ENCODE results near the gene STK39. TPM values are rescaled to one million over a fixed set of nuclear protein-coding genes. Genes with fewer than 3 reads are reported as not detected.
"Not testable (repeated sequence)": the region's sequence is repeated elsewhere in the genome, so short reads cannot be mapped to it uniquely, and the experiment has no call there.

STK39 gene
- total RNA-seq, 1 experiment from 2014 or later: 20.8 TPM

DNA sequence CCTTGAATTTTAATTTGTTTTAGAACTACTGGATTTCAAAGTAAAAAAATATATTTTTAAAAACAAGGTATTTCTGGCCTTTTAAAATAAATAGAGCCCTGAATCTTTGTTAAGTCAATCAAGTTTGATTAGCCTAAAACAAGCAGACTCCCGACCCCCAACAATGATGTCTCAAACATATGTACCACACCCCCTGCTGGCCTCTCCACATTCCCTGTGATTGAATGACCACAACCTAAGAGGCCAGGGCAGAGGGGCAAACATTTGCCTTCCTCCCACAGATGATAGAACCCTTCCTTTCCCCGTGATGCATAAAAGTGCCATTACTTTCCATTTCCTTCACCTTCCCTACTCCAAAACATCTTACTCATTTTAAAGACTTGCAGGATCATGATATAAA, 130.9 kb downstream of the STK39 start:
- peak; percentile 26 for DNase-seq
- Histone ChIP-seq H3K27me3 (ENCODE audit: control insufficient read depth, insufficient read depth, low read length) (no peaks in the 10 kb centered on the region), H3K36me3 (replicated peaks; ENCODE audit: control insufficient read depth, insufficient read depth, low read length) (no peaks in the 10 kb centered on the region), H3K4me3 (ENCODE audit: insufficient read depth, low read depth, low read length) (no peak overlapping the region)

DNA sequence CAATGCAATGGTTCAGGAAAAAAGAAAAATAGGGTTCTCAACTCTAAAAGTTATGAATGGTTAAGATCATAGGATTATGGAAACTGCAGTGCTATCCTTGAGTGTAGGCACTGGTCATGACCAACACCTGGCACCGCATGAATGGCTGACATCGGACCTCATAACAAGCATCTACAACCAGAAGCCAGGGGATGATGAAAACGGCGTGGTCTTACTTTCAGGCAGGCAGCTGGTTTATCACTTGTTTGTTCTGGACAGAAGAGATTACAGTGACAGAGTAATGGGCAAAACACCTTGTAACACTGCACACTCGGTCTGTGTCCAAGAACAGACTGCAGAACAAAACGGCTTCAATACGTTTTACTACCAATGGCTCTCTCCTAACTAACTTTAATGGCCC, 132.8 kb downstream of the STK39 start:
- no peaks in the 10 kb centered on the region for H3K36me3 ChIP-seq (replicated peaks; ENCODE audit: control insufficient read depth, insufficient read depth, low read length)
- no peak overlapping the region for H3K4me3 ChIP-seq (ENCODE audit: insufficient read depth, low read depth, low read length)
- no peak for DNase-seq
- H3K27me3 ChIP-seq (ENCODE audit: control insufficient read depth, insufficient read depth, low read length): no peaks in the 10 kb centered on the region

GRCh38 chr2:168114040-168114439, 133.4 kb downstream of the STK39 start:
- H3K36me3 ChIP-seq (replicated peaks; ENCODE audit: control insufficient read depth, insufficient read depth, low read length): no peaks in the 10 kb centered on the region
- no peaks in the 10 kb centered on the region for H3K27me3 ChIP-seq (ENCODE audit: control insufficient read depth, insufficient read depth, low read length)
- no peak overlapping the region for H3K4me3 ChIP-seq (ENCODE audit: insufficient read depth, low read depth, low read length)
- no peak for DNase-seq

DNA sequence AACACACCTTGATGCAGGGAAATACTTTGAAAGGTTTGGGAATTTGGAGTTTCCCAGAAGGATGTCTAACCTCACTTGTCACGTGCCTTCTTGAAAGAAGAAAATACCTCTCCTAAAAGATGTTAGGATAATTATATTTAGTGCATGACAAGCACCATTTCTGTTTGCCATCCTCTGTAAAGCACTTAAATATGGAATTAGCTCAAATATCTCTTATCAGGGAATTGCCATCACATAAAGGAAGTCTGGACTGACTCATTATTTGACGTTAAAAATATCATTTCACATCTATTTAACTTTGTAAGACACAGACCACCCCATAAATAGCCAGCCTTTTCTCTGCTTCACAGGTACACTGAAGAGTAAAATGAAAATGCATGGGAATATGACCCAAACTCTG, 140.1 kb downstream of the STK39 start:
- H3K36me3 ChIP-seq (replicated peaks; ENCODE audit: control insufficient read depth, insufficient read depth, low read length): no peaks in the 10 kb centered on the region
- H3K27me3 ChIP-seq (ENCODE audit: control insufficient read depth, insufficient read depth, low read length): no peaks in the 10 kb centered on the region
- no peak overlapping the region for H3K4me3 ChIP-seq (ENCODE audit: insufficient read depth, low read depth, low read length)
- no peak for DNase-seq

DNA sequence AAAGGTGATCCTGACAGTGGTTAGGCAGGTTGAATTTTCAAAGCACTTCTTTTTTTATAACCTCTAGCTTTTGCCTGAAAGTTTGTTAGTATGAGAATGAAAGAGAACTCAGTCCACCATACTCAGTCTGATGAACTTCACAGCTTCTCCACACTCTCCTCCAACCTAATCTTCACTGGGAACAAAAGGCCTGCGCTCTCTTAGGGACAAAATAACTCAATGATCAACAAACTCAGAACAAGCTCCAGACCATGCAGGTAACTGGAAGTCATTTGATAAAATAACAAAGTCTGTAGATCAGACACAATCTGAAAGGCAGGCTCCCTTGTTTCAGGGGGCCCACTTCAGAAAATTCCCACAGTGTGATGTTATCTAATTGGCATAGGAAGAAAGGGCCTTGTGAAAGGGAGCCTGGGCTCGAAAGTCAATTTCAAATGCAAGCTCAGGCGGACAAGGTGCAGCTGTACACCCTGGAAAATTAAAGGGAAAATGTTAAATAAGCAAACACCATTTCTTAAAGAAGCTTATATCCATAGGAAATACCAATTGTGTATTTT, 142.2 kb downstream of the STK39 start:
- Histone ChIP-seq H3K36me3 (replicated peaks; ENCODE audit: control insufficient read depth, insufficient read depth, low read length) (no peaks in the 10 kb centered on the region), H3K27me3 (ENCODE audit: control insufficient read depth, insufficient read depth, low read length) (no peaks in the 10 kb centered on the region), H3K4me3 (ENCODE audit: insufficient read depth, low read depth, low read length) (no peak overlapping the region)
- no peak for DNase-seq

- H3K36me3 ChIP-seq (replicated peaks; ENCODE audit: control insufficient read depth, insufficient read depth, low read length): no peaks in the 10 kb centered on the region
- no peaks in the 10 kb centered on the region for H3K27me3 ChIP-seq (ENCODE audit: control insufficient read depth, insufficient read depth, low read length)
- no peak for DNase-seq
- no peak overlapping the region for H3K4me3 ChIP-seq (ENCODE audit: insufficient read depth, low read depth, low read length)
These were observed 150.0 kb downstream of the STK39 start for GRCh38 chr2:168097431-168097830.

DNA sequence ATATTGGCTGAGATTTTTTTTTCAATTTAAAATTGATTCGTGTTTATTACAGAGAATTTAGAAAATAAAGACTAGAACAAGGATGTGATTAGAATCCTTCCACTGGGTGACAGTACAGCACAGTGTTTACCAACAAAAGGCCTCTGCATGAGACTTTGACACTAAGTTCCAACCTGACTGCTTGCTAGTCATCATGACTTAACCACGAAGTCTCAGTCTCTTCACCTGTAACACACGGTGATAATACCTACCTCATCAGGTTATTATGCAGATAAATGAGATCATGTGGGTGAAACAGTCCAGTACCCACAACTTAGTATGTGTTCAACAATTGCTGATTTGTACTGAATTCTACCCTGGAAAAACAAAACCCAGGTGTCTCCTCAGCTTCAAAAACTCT, 151.2 kb downstream of the STK39 start:
- no peak overlapping the region for H3K4me3 ChIP-seq (ENCODE audit: insufficient read depth, low read depth, low read length)
- H3K36me3 ChIP-seq (replicated peaks; ENCODE audit: control insufficient read depth, insufficient read depth, low read length): no peaks in the 10 kb centered on the region
- no peak for DNase-seq
- no peaks in the 10 kb centered on the region for H3K27me3 ChIP-seq (ENCODE audit: control insufficient read depth, insufficient read depth, low read length)

- no peaks in the 10 kb centered on the region for H3K36me3 ChIP-seq (replicated peaks; ENCODE audit: control insufficient read depth, insufficient read depth, low read length)
- no peak overlapping the region for H3K4me3 ChIP-seq (ENCODE audit: insufficient read depth, low read depth, low read length)
- no peaks in the 10 kb centered on the region for H3K27me3 ChIP-seq (ENCODE audit: control insufficient read depth, insufficient read depth, low read length)
- DNase-seq: no peak
These were observed 155.4 kb downstream of the STK39 start for GRCh38 chr2:168091986-168092385.

GRCh38 chr2:168090366-168091135, 156.8 kb downstream of the STK39 start:
- no peak for DNase-seq
- Histone ChIP-seq H3K36me3 (replicated peaks; ENCODE audit: control insufficient read depth, insufficient read depth, low read length) (no peaks in the 10 kb centered on the region), H3K4me3 (ENCODE audit: insufficient read depth, low read depth, low read length) (no peak overlapping the region), H3K27me3 (ENCODE audit: control insufficient read depth, insufficient read depth, low read length) (no peaks in the 10 kb centered on the region)

- DNase-seq: no peak
- H3K4me3 ChIP-seq (ENCODE audit: insufficient read depth, low read depth, low read length): no peak overlapping the region
- H3K27me3 ChIP-seq (ENCODE audit: control insufficient read depth, insufficient read depth, low read length): no peaks in the 10 kb centered on the region
- H3K36me3 ChIP-seq (replicated peaks; ENCODE audit: control insufficient read depth, insufficient read depth, low read length): no peaks in the 10 kb centered on the region
These were observed 158.2 kb downstream of the STK39 start for GRCh38 chr2:168089200-168089599.

DNA sequence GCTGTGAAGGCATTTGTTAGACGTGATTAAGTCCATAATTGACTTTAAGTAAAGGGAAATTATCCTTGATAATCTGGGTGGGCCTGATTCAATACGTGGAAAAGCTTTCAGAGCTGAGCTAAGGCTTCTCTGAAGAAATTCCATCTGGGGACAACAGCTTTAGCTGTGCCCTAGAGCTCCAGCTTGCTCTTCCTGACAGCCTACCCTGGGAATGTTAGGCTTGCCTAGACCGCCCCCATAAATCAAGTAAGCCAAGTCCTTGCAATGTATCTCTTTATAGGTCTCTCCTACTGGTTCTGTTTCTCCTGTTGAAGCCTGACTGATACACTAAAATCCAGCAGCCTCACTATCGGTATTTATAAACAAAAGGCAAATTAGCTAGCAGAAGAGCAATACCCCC, 160.0 kb downstream of the STK39 start:
- Histone ChIP-seq H3K4me3 (ENCODE audit: insufficient read depth, low read depth, low read length) (no peak overlapping the region), H3K36me3 (replicated peaks; ENCODE audit: control insufficient read depth, insufficient read depth, low read length) (no peaks in the 10 kb centered on the region)
- DNase-seq: no peak

DNA sequence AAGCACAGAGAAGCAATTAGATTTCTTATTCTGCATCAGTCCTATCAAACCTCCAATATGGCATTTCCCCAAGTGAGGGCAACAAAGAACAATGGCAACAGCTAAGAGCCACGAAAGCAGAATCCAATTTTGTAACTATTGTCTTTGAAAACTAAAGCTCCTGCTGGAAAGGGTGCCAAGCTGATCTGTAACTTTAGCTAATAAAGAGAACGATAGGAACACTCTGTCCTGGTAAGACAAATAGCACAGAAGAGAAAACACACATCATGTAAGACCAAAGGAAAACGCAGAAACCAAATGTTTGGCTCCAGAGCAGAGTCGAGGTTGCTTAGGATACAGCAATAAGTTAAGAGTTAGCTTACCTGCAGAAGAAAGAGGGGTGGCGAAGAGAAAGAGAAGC, 160.5 kb downstream of the STK39 start:
- Histone ChIP-seq H3K27me3 (ENCODE audit: control insufficient read depth, insufficient read depth, low read length) (no peaks in the 10 kb centered on the region), H3K36me3 (replicated peaks; ENCODE audit: control insufficient read depth, insufficient read depth, low read length) (no peaks in the 10 kb centered on the region), H3K4me3 (ENCODE audit: insufficient read depth, low read depth, low read length) (no peak overlapping the region)
- no peak for DNase-seq

More for the DNA sequence above, 160.0 kb downstream of the STK39 start:
- no peaks in the 10 kb centered on the region for H3K27me3 ChIP-seq (ENCODE audit: control insufficient read depth, insufficient read depth, low read length)

DNA sequence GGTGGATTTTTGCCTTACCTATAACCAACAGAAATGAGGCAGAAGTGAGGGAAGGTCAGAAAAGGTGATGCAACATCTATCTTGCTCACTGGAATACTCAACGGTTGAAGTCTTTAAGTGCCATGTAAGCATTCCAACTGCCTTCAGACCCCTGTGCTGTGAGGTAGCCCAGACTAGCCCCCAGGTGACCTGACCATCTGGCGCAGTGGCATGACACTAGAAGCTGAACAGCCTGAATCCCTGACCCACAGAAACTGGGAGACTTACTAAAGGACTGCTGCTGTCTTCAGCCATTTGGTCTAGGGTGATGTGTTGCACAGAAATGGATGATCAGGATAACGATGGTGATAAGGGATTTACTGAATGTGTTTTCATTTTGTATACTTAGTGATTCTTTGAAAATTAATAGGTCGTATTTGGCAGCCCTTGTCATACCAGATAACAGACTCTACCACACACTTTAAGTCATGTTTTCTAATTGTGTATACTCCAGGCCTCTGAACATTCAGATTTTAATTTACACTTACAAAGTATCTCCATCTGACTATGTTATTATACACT, 161.5 kb downstream of the STK39 start:
- Histone ChIP-seq H3K4me3 (ENCODE audit: insufficient read depth, low read depth, low read length) (no peak overlapping the region), H3K27me3 (ENCODE audit: control insufficient read depth, insufficient read depth, low read length) (no peaks in the 10 kb centered on the region), H3K36me3 (replicated peaks; ENCODE audit: control insufficient read depth, insufficient read depth, low read length) (no peaks in the 10 kb centered on the region)
- no peak for DNase-seq

- Histone ChIP-seq H3K36me3 (replicated peaks; ENCODE audit: control insufficient read depth, insufficient read depth, low read length) (no peaks in the 10 kb centered on the region), H3K4me3 (ENCODE audit: insufficient read depth, low read depth, low read length) (no peak overlapping the region), H3K27me3 (ENCODE audit: control insufficient read depth, insufficient read depth, low read length) (no peaks in the 10 kb centered on the region)
- no peak for DNase-seq
These were observed 163.1 kb downstream of the STK39 start for GRCh38 chr2:168084288-168084687.

- not testable (repeated sequence) for DNase-seq; H3K4me3 ChIP-seq (ENCODE audit: insufficient read depth, low read depth, low read length); H3K36me3 ChIP-seq (replicated peaks; ENCODE audit: control insufficient read depth, insufficient read depth, low read length); H3K27me3 ChIP-seq (ENCODE audit: control insufficient read depth, insufficient read depth, low read length)
These were observed 165.9 kb downstream of the STK39 start for GRCh38 chr2:168081452-168081851.
